Mesendoderm (in vitro differentiated cells): ENCODE measurements around the gene PROC.
A peak's percentile ranks its signal among the peaks of the same experiment; 100 is the strongest.

Experiments used
- DNase-seq: peaks from one replicate; pipeline ENCODE4 v3.0.0; 2013
- H2AK5ac ChIP-seq: 2 replicates; pipeline ENCODE4 v1.6.1; 2013; ENCODE audit warnings: low read length, inconsistent platforms
- H2BK120ac ChIP-seq: 2 replicates; pipeline ENCODE4 v1.6.1; 2013; ENCODE audit warnings: low read depth, mild to moderate bottlenecking, low read length, moderate library complexity, mixed read lengths
- H2BK15ac ChIP-seq: replicated peaks from 2 replicates; pipeline ENCODE4 v1.6.1; 2013; ENCODE audit warnings: low read depth, mild to moderate bottlenecking, moderate library complexity
- H2BK5ac ChIP-seq: 2 replicates; pipeline ENCODE4 v1.6.1; 2013; ENCODE audit warnings: low read length, inconsistent platforms
- H3K18ac ChIP-seq: 2 replicates; pipeline ENCODE4 v1.6.1; 2013; ENCODE audit warnings: mild to moderate bottlenecking, low read length, mixed read lengths
- H3K23ac ChIP-seq: one replicate; pipeline ENCODE4 v1.6.1; 2013; ENCODE audit warnings: low read length
- H3K27ac ChIP-seq: 2 replicates; pipeline ENCODE4 v1.5.1; 2013; ENCODE audit warnings: low read depth, mild to moderate bottlenecking, inconsistent platforms, low read length, moderate library complexity
- H3K27me3 ChIP-seq: 2 replicates; pipeline ENCODE4 v1.6.1; 2013; ENCODE audit warnings: low read length, control low read depth, mild to moderate bottlenecking, inconsistent platforms; ENCODE audit not compliant: insufficient read depth, poor library complexity
- H3K36me3 ChIP-seq: 2 replicates; pipeline ENCODE4 v1.6.1; 2013; ENCODE audit warnings: low read length, inconsistent platforms; ENCODE audit not compliant: control insufficient read depth, insufficient read depth
- H3K4ac ChIP-seq: one replicate; pipeline ENCODE4 v1.6.1; 2013; ENCODE audit warnings: low read depth, mild to moderate bottlenecking, low read length, moderate library complexity
- H3K4me1 ChIP-seq: 2 replicates; pipeline ENCODE4 v1.6.1; 2013; ENCODE audit warnings: low read depth, low read length, inconsistent platforms; ENCODE audit not compliant: control insufficient read depth
- H3K4me2 ChIP-seq: 2 replicates; pipeline ENCODE4 v1.6.1; 2013; ENCODE audit warnings: low read length
- H3K4me3 ChIP-seq: 2 replicates; pipeline ENCODE4 v1.5.1; 2013; ENCODE audit warnings: mild to moderate bottlenecking, low read length
- H3K56ac ChIP-seq: one replicate; pipeline ENCODE4 v1.6.1; 2013; ENCODE audit warnings: low read length
- H3K79me1 ChIP-seq: 2 replicates; pipeline ENCODE4 v1.6.1; 2013; ENCODE audit warnings: low read length, inconsistent platforms
- H3K79me2 ChIP-seq: 2 replicates; pipeline ENCODE4 v1.6.1; 2013; ENCODE audit warnings: mild to moderate bottlenecking, low read length; ENCODE audit not compliant: control insufficient read depth, insufficient read depth
- H3K9ac ChIP-seq: 2 replicates; pipeline ENCODE4 v1.6.1; 2013; ENCODE audit warnings: low read length, inconsistent platforms
- H4K5ac ChIP-seq: one replicate; pipeline ENCODE4 v1.6.1; 2013; ENCODE audit warnings: low read length
- H4K8ac ChIP-seq: one replicate; pipeline ENCODE4 v1.6.1; 2013; ENCODE audit warnings: low read depth, mild to moderate bottlenecking, control low read depth, low read length, moderate library complexity
- WGBS: extraction: QIAGEN DNeasy Blood & Tissue Kit; methylation state at CpG from one replicate; pipeline ENCODE4 v1.1.7; 2013; ENCODE audit warnings: low lambda C conversion rate, missing lambda C conversion rate; ENCODE audit not compliant: insufficient coverage; ENCODE audit errors: extremely low coverage; 5-methylcytosine and 5-hydroxymethylcytosine counted together

PROC gene

DNA sequence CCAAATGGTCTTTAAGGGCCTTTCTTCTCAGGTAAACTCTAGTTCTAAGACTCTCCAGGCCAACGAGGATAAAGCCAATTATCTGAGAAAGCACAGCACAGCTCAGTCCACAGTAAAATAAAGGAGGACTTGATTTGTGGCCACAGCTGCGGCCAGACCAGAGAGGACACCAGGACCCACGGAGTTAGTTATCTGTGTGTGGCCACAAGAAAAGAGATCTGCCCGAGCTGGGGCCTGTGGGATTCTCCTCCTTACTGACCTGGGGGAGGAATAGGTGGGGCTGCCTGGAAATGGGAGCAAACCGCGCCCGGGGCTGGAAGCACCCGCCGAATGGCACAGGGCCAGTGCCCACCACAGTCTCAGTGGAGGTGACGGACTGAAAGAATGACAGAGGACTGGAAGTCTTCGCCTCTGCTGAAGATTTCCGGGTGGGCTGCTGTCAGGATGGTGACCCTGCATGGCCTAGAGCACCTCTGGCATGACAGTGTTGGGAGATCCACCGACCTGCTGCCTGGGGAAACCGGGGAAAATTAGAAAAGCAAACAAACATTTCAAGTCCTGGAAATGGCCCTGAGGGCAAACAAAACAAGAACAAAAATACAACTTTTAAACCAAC is 13.3 kb downstream of the PROC start:
- Histone ChIP-seq H3K27ac (no peak overlapping the region), H2BK15ac (no peak overlapping the region), H2BK120ac (no peak overlapping the region), H3K4me2 (no peak overlapping the region), H3K18ac (no peak overlapping the region), H3K56ac (no peak overlapping the region), H2AK5ac (no peak overlapping the region), H4K5ac (no peak overlapping the region), H3K9ac (no peak overlapping the region), H3K27me3 (no peaks in the 10 kb centered on the region), H3K79me2 (no peaks in the 10 kb centered on the region), H2BK5ac (no peak overlapping the region), H3K4me3 (no peak overlapping the region), H3K4ac (no peak overlapping the region), H3K79me1 (no peaks in the 10 kb centered on the region), H3K4me1 (no peaks in the 10 kb centered on the region), H3K36me3 (no peaks in the 10 kb centered on the region), H4K8ac (no peak overlapping the region), H3K23ac (no peak overlapping the region)
- DNase-seq: no peak
- no CpG with 5 or more reads among the region's 14 CpGs for WGBS

DNA sequence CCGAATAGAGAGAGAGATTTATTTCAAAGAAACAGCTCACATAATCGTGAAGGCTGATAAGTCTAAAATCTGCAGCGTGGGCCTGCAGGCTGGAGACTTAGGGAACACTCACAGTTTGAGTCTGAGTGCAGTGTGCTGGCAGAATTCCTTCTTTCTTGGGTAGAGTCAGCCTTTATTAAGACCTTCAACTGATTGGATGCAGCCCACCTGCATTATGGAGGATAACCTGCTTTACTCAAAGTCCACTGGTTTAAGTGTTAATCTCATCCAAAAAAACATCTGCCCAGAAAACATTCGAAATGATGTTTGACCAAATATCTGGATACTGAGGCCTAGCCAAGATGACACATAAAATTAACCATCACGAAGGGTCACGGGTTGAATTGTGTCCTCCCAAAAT is 16.3 kb downstream of the PROC start:
- no peak overlapping the region for H2BK120ac ChIP-seq
- no peak for DNase-seq
- H3K9ac ChIP-seq: no peak overlapping the region
- no CpG with 5 or more reads among the region's 6 CpGs for WGBS
- H3K27ac ChIP-seq: no peak overlapping the region
- no peaks in the 10 kb centered on the region for H3K27me3 ChIP-seq
- no peak overlapping the region for H4K5ac ChIP-seq
- no peaks in the 10 kb centered on the region for H3K79me2 ChIP-seq
- no peak overlapping the region for H4K8ac ChIP-seq
- no peak overlapping the region for H3K23ac ChIP-seq
- H3K4ac ChIP-seq: no peak overlapping the region
- no peak overlapping the region for H3K18ac ChIP-seq
- H3K4me2 ChIP-seq: no peak overlapping the region
- no peak overlapping the region for H2AK5ac ChIP-seq
- no peak overlapping the region for H3K56ac ChIP-seq
- no peaks in the 10 kb centered on the region for H3K4me1 ChIP-seq
- H3K79me1 ChIP-seq: no peaks in the 10 kb centered on the region
- H2BK5ac ChIP-seq: no peak overlapping the region
- H3K36me3 ChIP-seq: no peaks in the 10 kb centered on the region
- H2BK15ac ChIP-seq: no peak overlapping the region
- no peak overlapping the region for H3K4me3 ChIP-seq

DNA sequence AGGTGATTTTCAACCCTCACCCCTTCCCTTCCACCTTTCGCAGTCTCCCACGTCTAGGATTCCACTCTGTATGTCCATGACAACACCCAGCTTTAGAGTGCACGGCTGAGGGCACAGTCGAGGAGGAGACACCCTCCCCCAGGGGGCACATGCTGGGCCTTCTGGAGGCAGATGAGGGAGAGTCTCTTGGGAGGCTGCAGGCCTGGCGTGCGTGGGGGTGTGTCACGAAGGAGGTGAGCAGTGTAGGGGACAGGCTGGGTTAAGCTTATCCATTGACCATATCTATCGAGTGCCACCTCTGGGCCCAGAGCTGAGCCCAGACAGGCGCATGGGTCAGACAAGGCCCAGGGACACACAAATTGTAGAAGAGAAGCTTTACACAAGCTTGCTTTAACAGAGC is 18.8 kb downstream of the PROC start:
- Histone ChIP-seq H3K4me3 (no peak overlapping the region), H4K8ac (no peak overlapping the region), H3K4ac (no peak overlapping the region), H3K56ac (no peak overlapping the region), H3K4me2 (no peak overlapping the region), H3K79me1 (no peaks in the 10 kb centered on the region), H2AK5ac (no peak overlapping the region), H3K18ac (no peak overlapping the region), H3K23ac (no peak overlapping the region), H2BK15ac (no peak overlapping the region), H2BK120ac (no peak overlapping the region), H3K27me3 (no peaks in the 10 kb centered on the region), H3K79me2 (no peaks in the 10 kb centered on the region), H2BK5ac (no peak overlapping the region), H3K36me3 (no peaks in the 10 kb centered on the region), H3K9ac (no peak overlapping the region), H3K27ac (no peak overlapping the region), H3K4me1 (no peaks in the 10 kb centered on the region), H4K5ac (no peak overlapping the region)
- no peak for DNase-seq
- WGBS: no CpG with 5 or more reads among the region's 9 CpGs

GRCh38 chr2:127437781-127438726 is 19.8 kb downstream of the PROC start:
- no peak overlapping the region for H3K4ac ChIP-seq
- H4K8ac ChIP-seq: no peak overlapping the region
- H3K4me1 ChIP-seq: no peaks in the 10 kb centered on the region
- H2BK15ac ChIP-seq: no peak overlapping the region
- WGBS: no CpG with 5 or more reads among the region's 13 CpGs
- H3K27me3 ChIP-seq: no peaks in the 10 kb centered on the region
- no peaks in the 10 kb centered on the region for H3K36me3 ChIP-seq
- H2BK120ac ChIP-seq: no peak overlapping the region
- H3K56ac ChIP-seq: no peak overlapping the region
- no peak overlapping the region for H3K27ac ChIP-seq
- DNase-seq: peak; percentile 50
- H2BK5ac ChIP-seq: no peak overlapping the region
- H3K4me2 ChIP-seq: no peak overlapping the region
- H3K18ac ChIP-seq: no peak overlapping the region
- no peaks in the 10 kb centered on the region for H3K79me2 ChIP-seq
- H3K79me1 ChIP-seq: no peaks in the 10 kb centered on the region
- no peak overlapping the region for H4K5ac ChIP-seq
- H3K23ac ChIP-seq: peak overlapping the region; percentile 66
- no peak overlapping the region for H2AK5ac ChIP-seq
- H3K4me3 ChIP-seq: no peak overlapping the region
- H3K9ac ChIP-seq: no peak overlapping the region

DNA sequence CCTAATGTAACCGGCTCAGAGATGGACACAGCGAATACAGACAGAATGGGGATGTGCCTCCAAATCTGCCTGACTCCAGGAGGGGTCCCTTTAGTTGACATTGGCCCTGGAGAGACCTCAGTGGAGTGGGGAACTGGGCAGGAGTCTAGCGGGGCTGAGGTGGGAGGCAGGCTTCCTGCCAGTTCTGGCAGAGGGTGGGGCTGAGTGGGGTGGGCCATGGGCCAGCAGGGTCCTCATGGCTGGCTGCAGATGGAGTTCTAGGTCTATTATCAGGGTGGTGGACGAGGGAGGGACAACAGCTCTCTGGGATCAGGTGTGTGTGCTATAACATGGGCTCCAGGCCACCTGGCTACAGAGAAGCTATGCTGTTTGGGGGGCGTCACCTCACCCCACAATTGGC is 21.1 kb downstream of the PROC start:
- no peaks in the 10 kb centered on the region for H3K79me1 ChIP-seq

More for the DNA sequence above, 21.1 kb downstream of the PROC start:
- Histone ChIP-seq H2BK120ac (no peak overlapping the region), H3K4me2 (no peak overlapping the region), H2BK5ac (no peak overlapping the region), H3K27me3 (no peaks in the 10 kb centered on the region), H3K36me3 (no peaks in the 10 kb centered on the region), H2BK15ac (no peak overlapping the region), H3K9ac (no peak overlapping the region), H3K18ac (no peak overlapping the region), H3K79me2 (no peaks in the 10 kb centered on the region), H4K5ac (no peak overlapping the region), H3K56ac (no peak overlapping the region), H3K4ac (no peak overlapping the region), H2AK5ac (no peak overlapping the region), H3K27ac (no peak overlapping the region), H3K4me3 (no peak overlapping the region), H3K4me1 (no peaks in the 10 kb centered on the region), H4K8ac (no peak overlapping the region), H3K23ac (no peak overlapping the region)
- DNase-seq: no peak
- no CpG with 5 or more reads among the region's 5 CpGs for WGBS
